ENCODE measurements around the gene DNAJC30.

DNAJC30 gene

DNA sequence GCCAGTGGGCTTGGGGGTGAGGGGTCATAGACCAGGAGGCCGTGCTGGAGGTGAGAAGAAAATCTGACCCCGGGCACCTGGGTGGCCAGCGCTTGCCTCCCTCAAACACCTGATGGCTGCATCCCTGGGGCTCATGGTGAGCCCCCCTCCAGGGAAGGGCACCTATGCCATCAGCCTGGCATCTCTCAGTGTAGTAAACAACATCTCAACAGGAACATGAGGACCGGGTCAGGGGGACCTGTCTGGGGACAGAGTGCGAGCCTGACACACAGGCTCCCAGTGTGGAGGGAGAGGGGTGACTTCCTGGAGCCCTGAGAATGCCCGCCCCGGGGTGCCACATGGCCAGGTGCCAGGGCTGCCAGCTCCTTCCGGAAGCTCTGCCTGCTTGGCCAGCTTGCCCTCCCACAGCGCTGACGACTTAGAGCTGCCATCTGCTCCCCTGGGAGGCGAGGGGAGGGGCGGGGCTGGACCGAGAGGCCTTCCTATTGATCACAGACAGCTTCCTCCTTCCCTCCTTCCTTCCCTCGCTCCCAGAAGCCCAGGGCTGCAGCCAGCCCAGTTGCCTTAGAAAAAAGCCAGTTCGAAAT lies 23.9 kb upstream of the DNAJC30 start:
- DNase-seq: no peak

DNA sequence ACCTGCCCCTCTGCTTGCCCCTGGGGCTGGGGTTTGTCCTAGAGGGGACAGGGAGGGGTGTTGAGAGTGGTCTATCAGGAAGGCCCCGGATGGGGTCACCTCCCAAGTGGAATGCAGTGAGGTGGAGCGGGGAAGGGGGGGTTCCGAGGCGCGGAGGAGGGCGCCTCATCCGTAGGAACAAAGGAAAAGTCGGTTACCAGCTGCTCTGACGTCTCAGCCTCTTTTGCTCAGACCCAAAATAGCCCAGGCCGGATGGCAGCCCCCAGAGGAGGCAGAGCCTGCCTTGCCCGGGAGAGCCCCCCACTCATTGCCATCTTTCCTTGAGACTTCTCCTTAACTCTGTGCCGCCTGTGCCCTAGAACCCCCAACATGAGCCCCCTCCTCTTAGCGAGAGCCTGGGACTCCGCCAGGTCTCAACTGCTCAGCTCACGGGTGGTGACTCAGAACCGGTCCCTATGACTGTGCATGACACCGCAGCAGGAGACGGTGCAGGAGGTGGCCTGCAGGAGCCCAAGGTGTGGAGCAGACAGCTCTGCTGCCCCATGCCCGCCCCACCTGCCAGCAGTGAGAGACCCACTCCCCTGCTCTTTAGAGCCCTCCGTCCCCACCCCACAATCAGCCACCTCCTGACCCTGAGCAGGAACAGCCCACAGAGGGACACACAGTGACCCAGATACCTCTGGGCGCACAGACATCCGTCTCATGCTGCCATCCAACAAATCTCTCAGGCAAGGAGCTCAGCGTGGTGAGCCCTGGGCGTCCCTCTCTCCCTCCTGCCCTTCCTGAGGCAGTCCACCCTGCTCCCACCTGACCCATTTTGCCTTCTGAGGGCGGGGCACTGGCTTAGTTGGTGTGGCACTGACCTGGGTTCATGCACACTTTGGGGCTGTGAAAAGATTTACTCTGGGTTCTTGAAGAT lies 23.1 kb upstream of the DNAJC30 start:
- no peak for DNase-seq

DNA sequence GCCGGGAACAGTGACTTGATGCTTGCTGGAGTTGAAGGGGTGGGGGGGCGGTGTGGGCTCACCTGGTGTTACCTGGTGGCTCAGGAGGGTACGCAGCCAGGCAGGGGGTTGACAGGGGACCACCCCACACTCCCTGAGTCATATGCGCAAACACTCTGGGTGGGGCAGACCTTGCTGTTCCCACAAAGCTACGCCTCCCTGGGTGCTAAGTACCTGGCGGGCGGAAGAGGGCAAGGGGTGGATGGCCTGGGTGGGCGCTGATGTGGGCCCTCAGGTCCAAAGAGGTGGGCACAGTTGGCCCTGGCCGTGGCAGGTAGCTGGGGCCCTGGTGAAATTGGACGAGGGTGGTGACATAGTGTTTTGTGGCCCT lies 22.3 kb upstream of the DNAJC30 start:
- DNase-seq: no peak

DNA sequence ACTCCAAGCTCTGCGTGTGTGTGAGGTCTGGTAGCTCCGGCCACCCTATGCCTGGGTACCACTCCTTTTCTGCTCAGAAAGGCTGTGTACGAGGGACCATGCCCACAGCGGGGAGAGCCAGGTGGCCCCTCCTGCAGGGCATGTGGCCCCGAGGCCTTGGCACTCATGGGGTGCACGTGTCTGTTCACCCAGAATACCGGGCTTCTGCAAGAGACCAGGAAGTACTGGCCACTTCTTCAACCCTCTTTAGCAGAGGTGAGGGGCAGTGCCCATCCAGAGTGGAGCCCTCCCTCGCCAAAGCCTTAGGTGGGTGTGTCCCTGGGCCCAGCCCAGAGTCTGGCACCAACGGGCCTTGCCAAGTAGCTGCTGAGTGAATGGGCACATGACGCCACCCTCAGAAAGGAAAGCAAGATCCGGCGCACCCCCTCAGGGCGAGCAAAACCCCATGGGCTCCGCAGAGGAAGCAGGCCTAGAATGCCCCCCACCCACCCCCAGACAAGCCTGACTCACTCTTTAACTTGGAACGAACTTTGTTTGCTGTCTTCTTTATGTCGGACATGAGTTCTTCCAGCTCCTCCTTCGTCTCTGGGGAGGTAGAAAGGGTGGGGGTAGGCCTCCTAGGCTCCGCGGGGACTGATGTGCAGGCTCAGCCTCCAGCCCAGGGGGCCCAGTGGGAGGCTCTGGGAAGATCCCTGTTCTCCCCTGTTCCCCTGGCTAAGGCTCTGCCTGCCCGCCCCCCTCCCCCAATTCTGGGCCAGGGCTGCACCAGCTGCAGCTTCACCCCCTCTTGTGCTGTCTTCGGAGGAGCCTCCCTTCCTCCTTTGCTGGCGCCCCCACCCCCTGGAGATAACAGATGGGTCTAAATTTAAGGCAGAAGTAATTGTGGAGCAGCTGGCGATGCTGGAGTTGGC lies 21.6 kb upstream of the DNAJC30 start:
- DNase-seq: no peak

DNA sequence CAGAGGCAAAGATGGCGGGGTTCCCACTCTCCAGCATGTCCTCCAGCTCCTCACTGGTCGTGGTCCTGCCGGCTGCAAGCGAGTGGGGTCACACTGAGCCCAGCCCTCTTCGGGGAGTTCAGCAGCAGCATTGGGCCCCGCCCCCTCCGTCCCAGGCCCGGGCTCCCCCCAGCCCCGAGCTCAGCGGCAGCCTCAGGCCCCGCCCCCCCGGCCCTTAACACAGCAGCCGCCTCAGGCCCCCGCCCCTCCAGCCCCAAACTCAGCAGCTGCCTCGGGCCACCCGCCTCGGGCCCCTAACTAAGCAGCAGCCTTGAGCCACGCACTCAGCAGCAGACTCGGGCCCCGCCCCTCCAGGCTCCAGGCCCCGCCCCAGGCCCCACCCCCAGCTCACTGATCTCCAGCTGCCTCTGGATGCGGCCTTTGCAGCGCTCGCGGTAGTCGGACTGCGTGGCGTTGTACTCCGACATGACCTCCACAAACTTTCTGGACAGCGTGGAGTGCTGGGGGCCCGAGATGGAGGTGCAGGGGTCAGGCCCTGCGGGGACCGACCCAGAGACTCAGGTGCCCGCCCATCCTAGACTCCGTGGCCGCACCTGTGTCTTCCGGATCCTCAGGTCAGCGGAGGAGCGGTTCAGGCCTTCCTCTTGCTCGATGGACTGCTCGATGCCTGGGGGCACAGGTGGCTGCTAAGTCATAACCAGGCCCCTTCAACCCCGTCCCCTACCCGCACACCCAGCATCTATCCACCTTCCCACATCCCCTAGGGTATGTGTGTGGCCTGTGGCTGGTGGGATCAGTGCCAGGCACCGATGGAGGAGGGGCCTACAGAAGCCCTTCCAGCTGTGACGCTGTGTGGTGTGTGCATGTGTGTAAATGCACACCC lies 20.7 kb upstream of the DNAJC30 start:
- no peak for DNase-seq

DNA sequence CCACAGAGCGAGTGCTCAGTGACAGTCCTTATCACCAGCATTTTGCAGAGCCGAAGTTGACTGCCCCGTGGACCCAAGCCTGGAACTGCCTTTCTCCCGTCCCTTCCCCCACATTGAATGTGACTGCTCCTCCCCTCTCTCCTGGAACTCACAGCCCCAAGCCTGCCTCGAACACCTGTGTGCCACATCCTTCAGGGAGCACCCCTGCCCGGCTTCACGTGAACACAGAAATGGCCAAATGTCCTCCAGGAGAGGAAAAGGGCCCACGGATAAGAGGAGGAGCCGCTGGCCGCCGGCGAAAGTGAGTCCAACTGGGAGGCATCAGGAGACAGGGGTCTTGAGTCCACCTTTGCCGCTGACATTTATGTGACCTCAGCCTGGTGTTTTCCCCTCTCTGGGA lies 20.0 kb upstream of the DNAJC30 start:
- DNase-seq: no peak

DNA sequence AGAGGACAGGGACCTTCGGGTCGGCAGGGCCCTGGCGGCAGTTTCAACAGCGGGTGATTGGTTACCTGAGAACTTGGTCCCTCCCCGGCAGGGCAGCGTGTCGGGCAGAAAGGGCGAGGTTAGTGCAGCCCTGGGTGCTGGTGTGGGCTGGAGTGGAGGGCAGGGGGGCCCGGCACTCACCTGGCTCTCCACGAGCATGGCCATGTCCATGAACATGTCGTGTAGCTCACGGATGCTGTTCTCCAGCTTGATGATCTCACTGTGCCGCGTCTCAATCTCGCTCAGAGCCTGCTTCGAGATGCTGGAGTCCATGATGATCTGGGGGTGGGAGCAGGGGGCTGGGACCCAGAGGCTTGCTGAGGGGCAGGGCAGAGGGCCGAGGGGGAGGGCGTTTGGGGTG lies 19.4 kb upstream of the DNAJC30 start:
- no peak for DNase-seq

DNA sequence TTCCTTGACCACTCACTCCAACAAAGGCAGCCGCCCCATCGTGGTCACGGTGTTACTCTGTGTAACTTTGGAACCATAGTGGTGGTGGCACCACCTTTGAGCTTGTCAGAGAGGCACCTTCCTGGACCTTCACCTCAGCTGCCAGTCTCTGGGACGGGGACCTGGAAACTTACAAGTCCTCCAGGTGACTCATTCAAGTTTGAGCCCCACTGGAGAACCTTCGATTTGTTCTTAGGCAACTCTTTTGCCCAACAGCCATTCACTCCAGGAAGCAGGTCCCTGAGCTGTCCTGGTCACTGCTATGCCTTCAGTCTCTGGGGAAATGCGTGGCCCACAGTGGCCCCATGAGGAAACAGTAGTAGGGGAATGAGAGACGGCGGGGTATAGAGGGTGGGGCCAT lies 19.0 kb upstream of the DNAJC30 start:
- DNase-seq: no peak

DNA sequence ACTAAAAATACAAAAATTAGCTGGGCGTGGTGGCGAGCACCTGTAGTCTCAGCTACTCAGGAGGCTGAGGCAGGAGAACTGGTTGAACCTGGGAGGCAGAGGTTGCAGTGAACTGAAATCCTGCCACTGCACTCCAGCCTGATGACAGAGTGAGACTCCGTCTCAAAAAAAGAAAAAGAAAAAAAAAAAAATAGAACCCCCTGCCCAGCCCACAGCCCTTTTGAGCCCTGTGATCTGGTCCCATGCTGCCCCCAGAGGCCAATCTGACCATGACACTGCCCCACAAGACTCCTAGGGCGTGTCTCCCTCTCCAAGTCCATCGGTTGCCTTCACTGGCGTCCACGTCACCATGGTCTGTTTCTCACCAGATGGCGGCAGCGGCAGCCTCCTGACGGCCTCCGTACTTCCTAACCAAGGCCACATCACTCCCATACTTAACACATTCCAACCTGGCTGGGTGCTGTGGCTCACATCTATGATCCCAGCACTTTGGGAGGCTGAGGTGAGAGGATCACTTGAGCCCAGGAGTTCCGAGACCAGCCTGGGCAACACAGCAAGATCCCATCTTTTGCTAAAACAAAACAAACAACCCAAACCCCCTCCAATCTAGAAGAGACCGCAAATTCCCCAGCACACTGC lies 18.2 kb upstream of the DNAJC30 start:
- no peak for DNase-seq

DNA sequence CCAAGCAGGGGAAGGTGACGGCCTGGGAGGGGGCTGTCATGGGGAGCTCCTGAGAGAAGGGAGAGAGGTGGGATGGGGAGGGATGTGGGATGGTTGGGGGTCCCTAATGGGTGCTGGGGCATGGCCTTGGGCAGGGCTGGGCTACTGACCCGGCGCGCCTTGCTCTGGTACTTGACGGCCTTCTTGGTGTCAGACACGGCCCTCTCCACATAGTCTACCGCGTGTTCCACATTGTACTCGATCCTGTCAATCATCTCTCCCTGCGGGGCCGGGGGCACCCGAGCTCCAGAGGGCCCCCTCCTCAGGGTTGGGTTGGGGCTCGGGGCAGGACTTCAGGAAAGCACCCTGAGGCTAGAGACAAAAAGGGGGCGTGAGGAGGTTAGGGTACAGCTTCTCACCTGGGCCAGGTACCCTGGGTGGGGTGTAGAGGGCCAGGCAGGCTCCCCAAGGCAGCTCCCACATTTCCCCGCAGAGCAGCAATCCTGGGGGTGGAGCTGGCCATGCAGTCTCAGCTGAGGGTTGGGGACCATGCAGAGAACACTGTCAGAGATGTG lies 17.4 kb upstream of the DNAJC30 start:
- no peak for DNase-seq

DNA sequence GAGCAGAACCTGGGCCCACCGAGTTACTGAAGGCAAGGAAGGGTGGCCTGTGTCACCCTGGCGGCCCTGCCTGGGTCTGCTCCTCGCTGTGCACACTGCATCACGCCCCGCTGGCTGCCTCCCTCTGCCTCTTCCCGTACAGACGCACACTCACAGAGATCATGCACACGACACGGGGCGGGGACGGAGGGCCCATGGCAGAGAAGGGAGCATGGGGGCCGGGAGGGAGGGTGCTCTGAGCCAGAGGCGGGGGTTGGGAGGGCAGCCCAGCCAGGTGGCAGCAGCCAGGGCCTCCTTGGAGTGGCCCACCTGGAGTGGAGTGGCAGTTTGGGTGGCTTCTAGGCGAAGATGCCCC lies 16.8 kb upstream of the DNAJC30 start:
- DNase-seq: no peak

DNA sequence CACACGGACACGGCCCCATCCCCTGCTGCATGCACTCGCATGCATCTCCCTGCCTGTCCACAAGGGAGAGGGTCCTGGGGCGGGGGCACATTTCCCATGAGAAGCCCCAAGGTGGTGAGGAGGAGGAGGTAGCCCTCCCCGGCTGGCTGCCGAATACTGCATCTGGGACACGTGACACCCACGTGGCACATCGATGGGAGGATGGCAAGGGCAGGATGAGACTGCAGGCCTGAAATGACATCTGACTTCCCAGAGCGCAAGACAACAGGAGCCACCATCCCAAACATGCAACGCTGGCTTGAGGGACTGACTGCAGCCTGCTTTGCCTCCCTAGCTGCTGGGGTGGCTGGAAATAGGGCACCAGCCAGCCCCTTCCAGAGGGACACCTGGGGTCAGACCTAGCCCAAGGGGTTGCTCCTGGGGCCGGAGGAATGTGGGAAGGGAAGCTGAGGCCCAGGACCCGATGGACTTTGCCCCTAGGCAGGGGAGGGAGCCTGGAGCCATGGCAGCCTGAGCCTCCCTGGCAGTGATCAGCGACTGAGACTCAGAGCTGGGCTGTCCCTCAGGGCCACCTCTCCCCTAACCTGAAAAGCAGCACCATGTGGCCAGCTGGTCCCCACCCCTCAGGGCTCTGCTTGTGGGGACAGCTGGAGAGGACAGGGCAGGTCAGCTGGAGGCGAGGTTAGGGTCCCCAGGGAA lies 16.3 kb upstream of the DNAJC30 start:
- DNase-seq: no peak

DNA sequence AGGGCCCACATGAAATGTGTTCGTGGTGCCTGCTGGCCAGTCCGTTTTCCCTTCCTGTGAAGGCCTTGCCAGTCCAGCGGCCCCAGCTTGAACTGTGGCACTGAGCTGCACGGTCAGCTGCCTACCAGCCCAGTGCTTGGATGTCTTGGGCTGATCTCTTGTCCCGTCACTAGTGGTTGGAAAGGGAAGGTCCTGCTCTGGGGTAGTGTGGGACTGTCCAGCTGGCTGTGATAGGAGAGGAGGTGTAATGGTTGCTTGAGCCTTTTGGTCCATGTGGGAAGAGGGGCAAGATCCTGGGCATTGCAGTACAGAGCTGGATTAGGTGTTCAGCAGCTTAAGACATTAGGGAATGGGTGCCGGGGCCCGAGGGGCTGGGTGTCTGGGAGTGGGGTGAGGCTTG lies 15.2 kb upstream of the DNAJC30 start:
- no peak for DNase-seq

DNA sequence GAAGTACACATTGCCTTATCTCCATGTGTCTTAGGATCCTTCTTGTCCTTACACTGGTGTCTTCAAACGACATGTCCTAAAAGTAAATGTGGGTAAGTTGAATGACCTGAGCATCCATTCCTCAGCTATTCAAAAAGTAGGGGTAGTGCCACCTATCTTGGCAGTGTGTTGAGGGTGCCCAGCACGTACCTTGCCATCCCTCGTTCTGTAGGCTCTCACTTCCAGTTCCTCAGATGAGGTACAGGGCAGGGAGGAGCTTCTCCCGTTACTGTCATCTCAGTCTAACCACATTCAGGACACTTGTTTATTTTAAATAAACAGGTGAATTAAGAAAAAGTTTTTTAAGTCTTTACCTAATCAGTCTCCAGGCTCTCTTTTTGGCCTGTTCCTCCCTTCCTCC lies 13.1 kb upstream of the DNAJC30 start:
- no peak for DNase-seq

DNA sequence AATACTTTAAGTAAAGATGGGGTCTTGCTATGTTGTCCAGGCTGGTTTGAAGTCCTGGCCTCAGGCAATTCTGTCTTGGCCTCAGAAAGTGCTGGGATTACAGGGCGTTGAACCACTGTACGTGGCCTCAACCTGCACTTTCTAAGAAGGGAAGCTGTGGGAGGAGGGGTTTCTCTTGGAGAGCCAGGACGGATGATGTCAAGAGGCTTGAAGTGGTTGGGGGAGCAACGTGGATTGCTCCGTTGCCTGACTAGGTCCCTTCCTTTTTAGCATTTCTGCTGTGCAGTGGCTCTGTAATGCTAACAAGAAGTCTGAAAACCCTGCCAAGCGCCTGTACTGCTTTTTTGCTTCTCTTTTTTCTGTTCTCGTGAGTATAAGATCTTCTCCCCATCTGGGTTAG lies 7.4 kb upstream of the DNAJC30 start:
- DNase-seq: no peak

DNA sequence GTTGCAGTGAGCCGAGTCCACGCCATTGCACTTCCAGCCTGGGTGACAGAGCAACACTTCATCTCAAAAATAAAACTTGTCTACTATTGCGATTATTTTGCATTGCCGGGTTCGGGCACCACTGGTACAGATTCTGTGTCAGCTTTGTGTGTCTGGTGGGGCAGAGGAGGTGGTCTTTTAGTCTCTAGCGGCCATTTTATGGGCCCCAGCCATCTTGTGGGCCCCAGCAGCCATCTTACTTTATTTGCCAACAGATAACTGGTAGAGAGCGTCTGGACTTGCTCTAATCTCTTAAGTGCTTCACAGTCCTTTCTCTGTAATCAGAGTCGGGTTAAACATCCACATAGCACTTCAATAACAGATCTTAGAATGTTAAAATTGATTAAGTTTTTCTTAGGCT lies 5.0 kb upstream of the DNAJC30 start:
- DNase-seq: no peak

DNA sequence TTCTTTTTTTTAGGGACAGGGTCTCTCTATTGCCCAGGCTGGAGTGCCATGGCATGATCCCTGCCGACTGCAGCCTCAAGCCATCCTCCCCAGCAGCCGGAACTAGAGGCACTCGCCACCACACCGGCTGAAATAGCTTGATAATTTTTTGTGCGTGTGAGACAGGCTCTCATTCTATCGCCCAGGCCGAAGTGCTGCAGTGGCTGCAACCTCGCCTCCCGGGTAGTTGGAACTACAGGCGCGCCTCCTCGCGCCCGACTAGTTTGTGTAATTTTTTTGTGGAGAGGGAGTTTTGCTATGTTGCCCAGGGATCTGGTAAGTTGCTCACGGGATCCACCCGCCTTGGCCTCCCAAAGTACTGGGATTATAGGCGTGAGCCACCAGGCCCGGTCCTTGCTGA lies 2.1 kb upstream of the DNAJC30 start:
- DNase-seq: no peak

DNA sequence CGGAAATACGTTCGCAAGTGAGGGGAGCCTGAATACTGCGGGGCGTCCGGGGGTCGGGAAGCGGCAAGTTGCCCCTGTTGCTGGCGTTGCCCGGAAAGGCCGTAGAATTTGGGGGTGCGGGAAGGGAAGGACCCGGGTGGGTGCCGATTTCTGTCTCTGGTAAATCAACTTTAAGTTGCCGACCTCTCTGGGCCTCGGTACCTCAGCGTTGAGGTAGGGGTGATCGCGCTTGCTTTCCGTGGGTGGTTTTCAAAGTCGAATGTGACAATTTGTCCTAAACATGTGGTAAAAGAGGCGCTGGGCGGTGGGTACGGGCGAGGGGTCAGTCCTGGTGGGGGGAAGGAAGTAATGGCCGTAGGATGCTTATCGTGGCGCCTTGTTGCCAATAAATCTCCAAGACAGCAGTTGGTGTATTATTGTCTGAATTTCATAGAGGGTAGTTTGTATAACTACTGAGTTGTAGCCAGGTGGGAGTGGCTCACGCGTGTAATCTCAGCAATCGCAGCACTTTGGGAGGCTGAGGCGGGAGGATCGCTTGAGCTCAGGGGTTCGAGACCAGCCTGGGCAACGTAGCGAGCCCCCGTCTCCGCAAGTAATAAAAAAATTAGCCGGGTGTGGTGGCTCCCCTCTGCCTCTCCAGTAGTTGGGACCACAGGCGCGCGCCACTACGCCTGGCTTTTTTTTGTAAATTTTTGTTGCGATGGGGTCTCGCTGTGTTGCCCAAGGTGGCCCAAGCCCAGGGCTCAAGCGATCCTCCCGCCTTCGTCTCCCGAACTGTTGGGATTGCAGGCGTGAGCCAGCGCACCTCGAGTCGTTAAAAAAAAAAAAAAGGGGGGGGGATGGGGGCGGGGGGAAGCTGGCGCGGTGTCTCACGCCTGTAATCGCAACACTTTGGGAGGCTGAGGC lies 788 bp upstream of the DNAJC30 start:
- no peak for DNase-seq

DNA sequence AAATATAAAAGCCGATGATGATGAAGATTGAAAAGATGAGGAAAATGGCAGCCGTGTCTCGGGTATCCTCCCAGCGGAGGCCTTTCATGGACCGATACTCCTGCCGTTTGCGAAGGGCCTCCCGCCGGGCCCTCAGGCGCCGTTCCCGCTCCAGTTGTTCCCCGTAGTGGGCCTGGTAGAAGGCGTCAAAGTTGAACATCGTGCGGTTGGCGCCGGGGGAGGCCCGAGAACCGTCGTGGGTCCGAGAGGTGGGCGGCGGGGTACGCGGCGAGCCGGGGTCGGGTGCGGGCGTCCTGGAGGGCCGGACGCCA lies 553 bp downstream of the DNAJC30 start:
- no peak for DNase-seq

DNA sequence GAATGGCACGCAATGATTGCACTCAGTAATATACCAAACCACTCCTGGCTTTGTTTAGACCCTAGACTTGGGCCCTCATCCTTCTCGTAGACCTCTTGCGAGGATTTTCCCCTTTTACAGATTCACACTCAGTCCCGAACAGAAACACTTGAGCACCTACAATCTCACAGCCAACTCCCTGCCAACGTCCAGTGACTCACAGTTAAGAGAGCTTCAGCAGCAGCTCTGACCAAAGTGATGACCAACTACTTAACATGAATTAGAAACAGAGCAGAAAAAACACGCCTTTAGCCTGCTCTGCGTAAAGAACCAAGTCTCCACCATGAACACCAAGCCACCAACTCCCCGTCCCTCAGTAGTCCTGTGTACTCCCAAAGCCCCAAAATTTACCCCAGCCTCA lies 2.2 kb downstream of the DNAJC30 start:
- DNase-seq: no peak

Data from cortex of kidney (tissue), 1 donor.